GM19463 (cell line): Measurements from ENCODE around the gene BCR.

Experiments used
- ATAC-seq: cut with Tn5 transposase; IDR thresholded peaks from one replicate; pipeline ENCODE4 v1.9.1; 2021; ENCODE audit warnings: mild to moderate bottlenecking, moderate library complexity; ENCODE audit not compliant: unreplicated experiment

Gene BCR

DNA sequence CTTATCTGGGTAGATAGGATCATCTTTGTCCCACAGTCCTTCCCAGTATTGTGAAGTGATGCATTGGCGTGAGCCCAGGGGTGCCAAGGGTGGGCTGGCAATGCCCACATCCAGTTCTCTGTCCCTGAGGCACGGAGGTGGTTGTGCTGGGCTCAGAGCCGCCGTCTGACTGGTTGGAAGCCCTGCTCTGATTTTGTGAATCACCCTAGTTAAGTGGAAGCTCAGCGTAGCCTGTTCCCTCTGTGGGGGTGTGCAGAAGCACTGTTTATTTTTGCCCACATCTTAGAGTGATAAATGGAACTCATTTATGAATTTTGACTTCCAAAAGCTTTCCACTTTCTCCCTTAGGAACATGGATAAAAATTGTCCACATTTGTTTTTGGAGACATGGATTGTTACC, 13.6 kb downstream of the BCR start:
- ATAC-seq = no peak

DNA sequence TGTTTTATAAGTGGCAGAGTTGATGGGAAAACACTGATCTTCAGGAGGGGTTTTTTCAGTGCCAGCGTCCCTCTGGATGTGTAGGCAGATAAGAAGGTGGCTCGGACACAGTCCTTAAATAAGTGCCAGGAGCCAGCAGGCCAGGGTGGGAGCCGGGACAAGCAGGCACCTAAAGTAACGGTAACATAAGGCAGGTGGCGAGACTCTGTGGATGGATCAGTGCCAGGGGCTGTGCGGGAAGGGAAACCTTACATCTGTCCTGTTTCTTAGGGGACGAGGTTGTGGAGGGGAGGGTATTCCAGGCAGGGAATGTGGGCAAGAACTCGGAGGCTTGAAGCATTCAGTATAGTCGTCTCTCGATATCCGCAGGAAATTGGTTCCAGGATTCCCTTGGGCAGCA, 15.9 kb downstream of the BCR start:
- no peak for ATAC-seq

DNA sequence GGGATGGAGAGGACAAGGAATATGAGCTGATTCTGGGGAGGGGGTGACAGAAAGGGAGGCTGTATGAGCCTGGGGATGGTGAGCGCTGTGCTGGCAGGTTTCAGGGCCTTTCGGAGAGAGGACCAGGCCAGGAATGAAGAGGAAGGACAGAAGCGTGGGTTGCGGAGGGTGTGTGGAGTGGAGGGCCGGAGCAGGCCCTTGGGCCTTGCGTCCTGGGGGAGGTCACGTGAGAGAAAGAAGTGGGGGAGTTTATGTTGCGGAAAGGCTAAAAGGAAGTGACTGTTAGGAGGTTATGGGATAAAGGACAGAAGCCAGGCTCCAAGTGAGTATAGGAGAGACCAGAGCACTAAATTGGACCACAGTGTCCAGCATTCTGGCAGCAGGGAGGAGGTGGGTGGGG, 17.5 kb downstream of the BCR start:
- no peak for ATAC-seq

DNA sequence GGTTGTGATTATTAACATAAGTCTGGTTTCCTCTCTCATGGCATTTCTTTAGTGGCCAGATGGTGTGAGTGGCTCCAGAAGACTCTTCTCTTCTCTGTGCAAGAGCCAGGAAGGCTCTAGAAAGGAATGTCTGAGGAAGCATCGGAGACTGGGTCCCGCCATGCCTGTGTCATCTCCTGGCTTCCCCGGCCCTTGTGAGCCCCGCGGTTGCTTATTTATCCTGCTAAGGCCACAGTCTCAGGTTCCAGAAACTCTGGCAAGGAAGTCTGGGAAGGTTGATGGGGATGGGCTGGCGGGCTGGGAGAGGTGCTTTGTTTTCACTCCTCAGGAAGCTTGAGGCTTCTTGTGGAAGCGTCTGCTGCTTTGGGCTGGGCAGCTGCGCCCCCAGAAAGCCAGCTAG, 18.9 kb downstream of the BCR start:
- no peak for ATAC-seq

DNA sequence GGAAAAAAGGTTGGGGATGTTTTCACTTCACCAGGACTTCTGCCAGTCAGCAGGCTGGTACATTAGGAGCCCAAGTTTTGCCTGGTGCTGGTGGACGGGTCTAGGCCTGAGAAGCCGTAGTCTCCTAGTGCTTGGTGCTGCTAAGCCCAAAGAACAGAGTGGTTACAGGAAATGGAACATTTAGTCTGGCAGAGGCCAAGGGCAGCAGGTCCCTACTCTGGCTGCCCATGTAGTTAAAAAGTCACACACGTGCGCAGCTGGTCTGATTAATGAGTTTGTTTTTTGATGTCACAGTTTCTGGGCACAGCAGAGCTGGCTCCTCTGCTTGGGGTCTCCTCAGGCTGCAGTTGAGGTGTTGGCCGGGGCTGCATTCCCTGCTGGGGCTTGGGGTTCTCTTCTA, 20.6 kb downstream of the BCR start:
- no peak for ATAC-seq

DNA sequence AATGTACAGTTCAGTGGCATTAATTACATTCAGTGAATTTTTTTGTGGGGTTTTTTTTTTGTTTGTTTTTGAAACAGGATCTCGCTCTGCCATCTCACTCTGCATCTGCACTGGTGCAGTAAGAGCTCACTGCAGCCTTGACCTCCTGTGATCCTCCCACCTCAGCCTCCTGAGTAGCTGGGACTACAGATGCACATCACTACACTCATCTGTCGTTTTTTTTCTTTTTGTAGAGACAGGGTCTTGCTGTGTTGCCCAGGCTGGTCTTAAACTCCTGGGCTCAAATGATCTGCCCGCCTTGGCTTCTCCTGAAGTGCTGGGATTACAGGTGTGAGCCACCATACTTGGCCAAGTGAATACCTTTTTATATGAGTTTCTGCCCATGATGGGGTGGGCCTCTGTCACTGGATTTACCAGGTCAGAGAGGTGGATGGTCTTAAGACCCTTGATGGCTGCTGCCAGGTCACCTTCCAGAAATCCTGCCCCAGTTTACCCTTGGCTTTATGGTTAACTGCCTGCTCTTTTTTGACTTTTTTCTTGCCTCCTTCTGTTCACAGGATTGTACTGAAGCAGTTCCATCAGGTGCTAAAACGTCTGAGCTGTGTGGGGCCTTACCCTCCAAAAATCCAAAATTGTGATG, 22.6 kb downstream of the BCR start:
- ATAC-seq = no peak

DNA sequence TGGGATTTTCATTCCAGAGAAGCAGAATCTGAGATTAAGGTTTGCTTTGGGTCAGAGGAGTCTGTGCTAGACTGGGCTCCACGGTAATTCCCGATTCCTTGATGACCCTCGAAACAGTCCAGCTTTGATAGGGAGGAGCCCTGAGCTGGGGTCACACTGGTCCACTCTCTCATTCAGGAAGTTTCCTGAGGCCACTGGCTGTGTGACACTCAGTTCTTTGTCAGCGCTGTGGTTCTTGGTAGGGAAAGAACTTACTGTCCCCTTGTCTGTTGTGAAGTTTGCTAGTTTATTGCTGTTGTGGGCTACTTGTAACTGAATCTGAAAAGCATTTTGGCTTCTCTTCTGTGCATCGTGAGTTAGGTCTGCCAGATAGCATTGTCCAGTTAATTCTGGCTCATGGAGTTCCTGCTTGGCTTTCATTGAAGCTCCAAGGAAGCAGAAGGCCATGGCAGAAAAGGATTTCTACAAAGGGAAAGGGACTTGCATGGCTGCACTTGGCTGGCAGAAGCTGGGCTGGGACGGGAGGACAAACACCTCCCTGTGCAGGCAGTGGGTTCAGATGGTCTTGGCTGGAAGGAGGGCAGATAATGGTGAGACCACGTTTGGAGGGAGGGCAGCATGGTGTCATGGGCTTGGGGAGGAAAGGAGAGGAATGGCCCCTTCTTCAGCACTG, 23.3 kb downstream of the BCR start:
- no peak for ATAC-seq

DNA sequence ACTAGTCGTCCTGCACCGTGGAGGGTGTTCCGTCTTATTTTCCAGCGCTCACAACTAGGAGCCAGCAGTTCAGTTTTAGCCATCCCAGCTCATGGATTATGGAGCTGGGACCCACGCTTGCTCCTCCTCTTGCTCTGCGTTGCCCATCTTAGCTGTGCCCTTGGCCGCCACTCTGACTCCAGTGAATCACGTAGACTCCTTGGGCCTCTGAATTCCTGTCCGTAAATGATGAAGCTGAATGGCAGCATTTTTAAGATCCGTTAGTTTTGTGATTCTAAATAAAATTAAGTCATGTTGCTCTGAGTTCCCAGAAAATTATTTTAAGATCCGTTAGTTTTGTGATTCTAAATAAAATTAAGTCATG, 23.8 kb downstream of the BCR start:
- no peak for ATAC-seq

DNA sequence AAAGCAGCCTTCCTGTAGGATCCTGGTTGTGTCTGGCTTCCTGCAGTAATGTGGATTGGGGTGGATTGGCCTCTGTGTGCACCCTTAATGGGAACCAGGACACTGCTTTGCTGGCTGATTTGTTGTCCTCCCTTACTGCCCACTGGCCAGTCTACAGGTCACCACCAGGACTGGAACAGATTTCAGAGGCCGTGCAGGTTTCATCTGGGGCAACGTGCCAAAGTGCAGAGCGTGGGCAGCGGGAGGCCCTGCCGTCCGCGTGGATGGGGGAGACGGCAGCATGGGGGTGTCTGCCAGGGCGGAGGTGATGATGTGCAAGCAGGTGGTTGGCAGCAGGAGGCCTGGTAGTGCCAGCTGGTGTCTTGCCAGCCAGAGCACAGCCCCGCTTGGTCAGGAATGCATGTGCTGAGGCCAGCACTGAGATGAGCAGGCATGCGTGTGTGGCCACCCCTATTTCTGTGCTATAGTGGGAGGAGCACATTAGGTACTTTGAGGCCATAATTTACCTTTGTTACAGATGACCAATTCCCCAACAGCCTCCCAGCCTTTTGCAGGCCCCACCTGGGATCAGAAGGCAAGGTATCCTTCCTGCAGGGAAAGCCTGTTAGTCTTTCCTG, 24.3 kb downstream of the BCR start:
- ATAC-seq = no peak

DNA sequence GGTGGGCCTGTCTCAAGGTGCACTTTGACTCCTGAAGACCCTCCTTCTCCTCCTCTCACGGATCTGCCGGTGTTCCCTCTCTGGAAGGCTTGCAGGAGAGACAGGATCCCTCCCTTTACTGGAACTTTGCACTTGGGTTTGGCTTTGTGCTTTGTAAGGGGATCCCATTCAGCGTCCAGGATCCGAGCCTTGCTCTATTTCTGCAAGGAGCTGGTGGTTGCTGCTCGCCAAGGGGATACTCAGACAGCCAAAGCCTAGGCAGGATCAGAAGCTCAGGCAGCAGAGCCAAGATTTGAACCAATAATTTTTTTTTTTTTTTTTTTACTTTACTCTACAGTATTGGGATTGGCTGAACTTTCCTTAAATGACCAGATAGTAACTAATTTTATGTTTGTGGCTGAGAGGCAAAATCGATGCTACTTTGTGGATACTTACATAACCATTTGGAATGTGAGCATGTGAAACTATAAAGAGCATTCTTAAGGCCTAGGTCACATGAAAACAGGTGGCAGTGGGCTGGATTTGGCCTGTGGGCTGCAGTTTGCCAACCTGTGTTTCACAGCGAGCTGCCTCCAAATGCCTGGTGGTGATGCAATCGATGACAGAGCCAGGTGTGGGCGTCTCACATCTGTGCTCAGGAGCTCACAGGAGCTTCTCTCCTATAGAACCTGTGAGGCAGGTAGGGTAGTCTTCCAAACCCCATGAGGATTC, 25.2 kb downstream of the BCR start:
- no peak for ATAC-seq

DNA sequence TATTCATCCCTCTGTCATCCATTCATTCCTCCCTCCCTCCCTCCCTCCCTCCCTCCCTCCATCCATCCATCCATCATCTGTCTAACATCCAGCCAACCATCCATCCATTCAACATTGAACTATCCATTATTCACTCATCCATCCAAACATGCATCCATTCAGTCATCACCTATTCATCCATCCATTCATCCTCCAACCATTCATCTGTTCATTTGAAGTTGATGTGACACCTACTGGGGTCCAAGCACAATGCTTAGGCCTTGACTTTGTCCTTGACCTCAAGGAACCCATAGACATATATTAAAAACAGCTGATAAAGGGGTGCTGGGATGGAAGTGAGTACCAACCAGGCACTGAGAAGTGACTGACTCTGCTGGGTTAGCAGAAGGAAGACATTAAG, 26.6 kb downstream of the BCR start:
- no peak for ATAC-seq

DNA sequence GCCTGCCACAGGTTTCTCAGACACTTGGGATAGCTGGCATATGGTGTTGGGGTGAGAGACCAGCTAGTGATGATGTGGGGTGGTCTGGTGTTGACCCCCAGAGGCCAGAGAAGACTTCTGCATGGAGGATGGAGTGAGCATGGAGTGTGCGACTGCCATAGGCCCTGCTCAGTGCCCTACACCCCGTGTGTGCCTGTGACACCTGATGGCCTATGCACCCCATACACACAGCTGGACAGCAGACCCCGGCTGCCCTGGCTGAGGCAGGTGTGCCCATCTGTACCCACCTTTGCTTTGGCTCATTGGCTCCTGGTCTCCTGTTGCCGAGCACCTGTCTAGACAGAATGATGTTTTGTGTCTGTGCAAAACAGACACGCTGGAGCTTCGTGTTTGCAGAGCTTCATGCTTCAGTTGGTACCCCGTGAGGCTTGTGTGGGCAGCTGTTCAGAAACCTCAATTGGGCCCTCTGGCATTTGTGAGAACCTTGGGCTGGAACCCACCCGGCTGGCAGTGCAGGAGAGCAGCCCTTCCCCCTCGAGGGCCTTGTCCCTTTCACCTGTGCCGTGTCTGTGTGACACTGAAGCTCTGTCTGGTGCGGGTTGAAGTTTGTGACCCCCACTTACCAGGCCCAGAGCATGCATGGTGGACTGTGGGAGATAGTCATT, 27.6 kb downstream of the BCR start:
- ATAC-seq = no peak

DNA sequence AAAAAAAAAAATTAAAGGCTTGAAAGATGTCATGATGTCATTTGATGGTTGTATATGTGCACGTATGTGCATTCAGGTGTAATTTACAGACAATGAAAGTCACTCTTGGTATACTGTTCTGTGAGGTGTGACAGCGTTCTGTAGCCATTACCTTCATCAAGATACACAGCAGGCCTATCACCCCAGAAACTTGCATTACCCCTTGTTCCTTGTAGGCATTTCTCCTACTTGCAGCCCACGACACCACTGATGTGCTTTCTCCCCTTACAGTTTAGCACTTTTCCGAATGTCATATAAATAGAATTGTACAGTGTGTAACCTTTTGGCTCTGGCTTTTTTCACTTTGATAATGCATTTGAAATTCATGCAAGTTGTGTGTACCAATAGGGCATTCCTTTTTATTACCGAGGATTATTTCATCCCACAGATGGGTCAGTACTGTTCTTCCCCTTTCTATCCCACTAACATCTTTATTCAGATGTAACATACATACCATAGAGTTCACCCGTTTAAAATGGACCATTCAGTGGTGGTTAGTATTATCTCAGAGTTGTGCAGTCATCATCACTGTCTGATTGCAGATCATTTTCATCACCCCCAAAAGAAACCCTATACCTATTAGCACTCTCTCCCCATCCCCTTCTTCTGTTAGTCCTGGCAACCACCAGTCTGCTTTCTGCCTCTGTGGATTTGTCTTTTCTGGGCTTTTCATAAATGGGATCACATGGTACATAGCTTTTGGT, 30.3 kb downstream of the BCR start:
- no peak for ATAC-seq

DNA sequence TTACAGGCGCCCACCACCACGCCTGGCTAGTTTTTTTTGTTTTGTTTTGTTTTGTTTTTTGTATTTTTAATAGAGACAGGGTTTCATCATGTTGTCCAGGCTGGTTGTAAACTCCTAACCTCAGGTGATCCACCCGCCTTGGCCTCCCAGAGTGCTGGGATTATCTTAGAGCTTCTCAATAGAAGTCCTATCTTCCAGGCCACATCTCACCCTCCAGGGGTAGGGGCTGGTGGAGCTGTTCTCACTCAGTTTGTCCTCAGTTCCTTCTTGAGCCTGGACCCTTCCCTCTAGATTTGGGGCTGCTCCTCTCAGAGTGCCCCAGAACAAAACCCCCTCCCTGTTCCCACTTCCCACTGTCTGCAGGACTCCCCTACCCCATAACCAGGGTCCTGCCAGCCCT, 31.3 kb downstream of the BCR start:
- ATAC-seq = no peak

DNA sequence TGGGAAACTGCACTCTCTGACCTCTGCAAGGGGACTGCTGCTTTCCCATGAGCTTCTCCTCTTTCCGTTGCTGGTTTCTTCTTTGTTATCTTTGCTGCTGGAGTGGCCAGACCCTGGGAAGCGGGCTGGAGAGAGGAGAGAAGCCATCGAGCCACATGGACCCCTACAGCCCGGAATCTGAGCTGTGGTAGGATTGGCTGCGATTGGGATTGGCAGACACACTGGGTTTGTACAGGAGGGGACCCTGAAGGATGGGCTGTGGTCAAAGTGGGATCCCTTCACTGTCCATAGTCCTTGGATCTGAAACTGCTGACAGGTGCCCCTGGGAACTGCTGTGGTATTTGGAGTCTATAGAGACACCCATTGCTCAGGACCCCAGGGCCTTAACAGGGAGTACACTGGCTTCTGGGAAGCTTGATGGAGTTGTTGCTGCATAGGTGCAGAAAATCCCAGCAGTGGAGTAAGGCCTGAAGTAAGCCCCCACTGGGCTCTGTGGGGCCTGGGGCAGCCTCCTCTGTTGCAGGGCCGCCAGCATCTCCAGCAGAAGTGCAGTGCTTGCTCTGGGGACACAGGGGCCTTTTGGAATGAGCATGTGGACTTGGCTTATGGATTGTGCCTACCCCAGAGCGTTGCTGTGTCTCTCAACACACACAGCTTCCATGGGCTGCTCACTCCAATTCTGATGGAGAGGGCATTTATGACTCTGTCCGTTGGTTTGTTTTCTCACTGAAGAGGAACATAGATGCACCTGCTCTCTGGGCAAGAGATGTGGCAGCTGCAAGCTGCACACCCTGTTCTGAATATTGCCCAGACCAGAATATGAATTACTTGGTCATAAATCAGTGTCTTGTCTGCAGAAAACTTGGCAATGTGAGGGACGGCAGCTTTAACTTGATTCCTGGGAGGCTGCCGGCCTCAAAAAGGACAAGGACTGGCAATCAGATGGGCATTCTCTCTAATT, 32.0 kb downstream of the BCR start:
- ATAC-seq = no peak

DNA sequence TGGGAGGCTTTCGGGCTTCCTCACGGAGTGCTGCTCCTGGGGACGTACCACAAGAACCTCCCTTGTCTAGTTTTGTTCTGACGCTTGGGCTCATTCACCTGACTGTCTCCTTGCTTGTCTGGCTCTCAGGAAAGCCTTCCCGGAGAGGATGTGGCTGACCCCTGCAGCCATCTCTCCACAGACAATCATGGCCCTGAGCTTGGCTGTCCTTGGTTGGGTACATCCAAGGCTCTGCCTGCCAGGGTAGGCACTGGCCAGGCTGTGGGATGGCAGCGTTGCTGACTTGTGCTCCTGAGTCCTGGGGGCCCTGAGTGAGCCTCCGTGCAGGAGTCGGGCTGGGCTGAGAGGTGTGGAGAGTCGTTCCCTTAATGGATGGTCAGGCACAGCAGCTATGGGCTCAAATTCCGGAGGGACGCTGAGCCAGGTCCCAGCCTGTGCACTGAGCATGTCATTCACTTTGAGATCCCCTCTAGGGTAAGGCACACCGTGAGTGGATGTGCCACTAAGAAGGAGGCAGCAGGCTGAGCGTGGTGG, 32.8 kb downstream of the BCR start:
- no peak for ATAC-seq

DNA sequence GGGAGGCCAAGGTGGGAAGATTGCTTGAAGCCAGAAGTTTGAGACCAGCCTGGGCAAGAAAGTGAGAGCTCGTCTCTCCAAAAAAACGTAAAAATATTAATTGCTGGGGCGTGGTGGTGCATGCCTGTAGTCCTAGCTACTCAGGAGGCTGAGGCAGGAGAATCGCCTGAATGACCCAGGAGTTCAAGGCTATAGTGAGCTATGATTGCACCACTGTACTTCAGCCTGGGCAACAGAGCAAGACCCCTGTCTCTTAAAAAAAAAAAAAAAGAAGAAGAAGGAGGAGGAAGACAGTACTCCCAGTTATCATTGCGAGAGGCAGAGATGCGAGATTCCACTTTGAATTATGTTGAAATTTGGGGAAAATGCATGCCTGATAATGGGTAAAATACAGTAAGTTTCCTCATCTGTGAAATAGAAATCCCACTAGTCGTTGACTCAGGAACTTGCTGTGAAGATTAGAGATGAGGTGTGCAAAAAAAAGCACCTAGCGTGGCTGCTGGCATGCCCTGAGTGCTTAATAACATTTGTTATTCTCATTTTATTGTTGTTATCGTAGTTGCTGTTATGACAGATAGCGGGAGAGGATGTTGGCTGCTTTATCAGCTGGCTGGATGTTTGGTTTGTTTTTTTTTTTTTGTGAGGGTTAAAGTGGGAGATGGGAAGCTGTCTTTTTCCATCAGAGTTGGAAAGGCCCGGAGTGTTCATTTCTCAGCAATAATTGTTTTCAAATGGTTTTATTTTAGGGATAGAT, 33.4 kb downstream of the BCR start:
- ATAC-seq = no peak

DNA sequence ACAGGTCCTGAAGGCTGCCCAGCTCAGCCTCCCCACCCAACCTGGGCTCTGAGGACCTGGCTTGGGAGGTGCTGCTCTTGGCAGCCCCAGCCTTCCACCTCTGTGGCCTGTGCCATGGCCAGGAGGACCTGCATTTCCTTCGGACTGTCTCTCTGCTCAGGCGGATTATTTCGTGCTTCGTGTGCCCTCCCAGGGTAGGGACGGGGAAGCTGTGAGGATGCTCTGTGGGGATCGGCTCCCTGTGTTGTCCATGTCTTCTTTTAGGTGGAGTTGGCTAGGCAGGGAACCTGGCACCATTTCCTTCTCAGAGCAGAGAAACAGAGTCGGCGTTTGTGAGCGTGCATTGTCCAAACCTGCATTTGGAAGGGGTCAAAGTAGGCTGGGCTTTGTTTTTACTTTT, 34.1 kb downstream of the BCR start:
- ATAC-seq = no peak
